Panc1 (cell line): ENCODE data around the gene UBE2O. TPM values are rescaled to one million over a fixed set of nuclear protein-coding genes. Genes with fewer than 3 reads are reported as not detected.

ENCODE experiments used
- ATAC-seq: fragments of 200-7000 bp; cut with Tn5 transposase; 2 replicates; pipeline ENCODE4 v1.9.1; 2020; ENCODE audit warnings: mild to moderate bottlenecking, moderate library complexity
- BruUV-seq: library from RNA; stranded (reverse); fragments of 400-500 nt; replicated peaks from 2 replicates; lab custom pipeline; 2021; lab: Mats Ljungman, UMichigan
- CTCF ChIA-PET: fragments of 300-600 bp; sonication (Branson Sonifier 250); formaldehyde crosslinking; loops from one replicate; lab custom pipeline; 2022; ENCODE audit warnings: antibody characterized with exemption; lab: Charles Lee
- POLR2A ChIA-PET: fragments of 300-600 bp; sonication (Branson Sonifier 250); formaldehyde crosslinking; loops from one replicate; lab custom pipeline; 2022; ENCODE audit warnings: antibody characterized with exemption; lab: Charles Lee
- DNase-seq: peaks from one replicate; pipeline ENCODE4 v3.0.0-alpha.2; 2010; ENCODE audit warnings: low read depth, low spot score
- H3K27ac ChIP-seq: 2 replicates; pipeline ENCODE4 v1.5.1; 2011; ENCODE audit warnings: mild to moderate bottlenecking, low read length, inconsistent platforms
- H3K27me3 ChIP-seq: fragments of 200-500 bp; sonication (Bioruptor generic); 2 replicates; pipeline ENCODE4 v1.6.0; 2014; ENCODE audit warnings: low read length, inconsistent platforms; ENCODE audit not compliant: control insufficient read depth, insufficient read depth
- H3K36me3 ChIP-seq: fragments of 200-500 bp; sonication (Bioruptor generic); 2 replicates; pipeline ENCODE4 v1.5.1; 2014; ENCODE audit warnings: inconsistent platforms, mild to moderate bottlenecking, low read length, moderate library complexity; ENCODE audit not compliant: control insufficient read depth, insufficient read depth
- H3K4me1 ChIP-seq: 2 replicates; pipeline ENCODE4 v1.5.1; 2011; ENCODE audit warnings: inconsistent platforms, mild to moderate bottlenecking, low read length, moderate library complexity; ENCODE audit not compliant: control insufficient read depth, insufficient read depth
- H3K4me3 ChIP-seq, 2 experiments: 2 replicates each; pipeline ENCODE4 v1.5.1; 2011 to 2012; ENCODE audit warnings: low read depth in 2 of 2, low read length in 2 of 2, mild to moderate bottlenecking in 2 of 2, inconsistent platforms in 1 of 2, moderate library complexity in 1 of 2
- H3K9me3 ChIP-seq: fragments of 200-500 bp; sonication (Bioruptor generic); 2 replicates; pipeline ENCODE4 v1.5.1; 2014; ENCODE audit warnings: low read depth, mild to moderate bottlenecking, inconsistent platforms, low read length, moderate library complexity; ENCODE audit not compliant: control insufficient read depth, insufficient read depth
- CTCF ChIP-seq: fragments of 450-650 bp; IDR thresholded peaks from 2 replicates; pipeline ENCODE4 v1.5.1; 2017; ENCODE audit warnings: mild to moderate bottlenecking
- POLR2AphosphoS5 ChIP-seq: IDR thresholded peaks from 2 replicates; pipeline ENCODE4 v1.6.1; 2012; ENCODE audit warnings: mild to moderate bottlenecking, low read depth, low read length, moderate library complexity
- REST ChIP-seq, 2 experiments: IDR thresholded peaks; 2 replicates each; pipeline ENCODE4 v1.6.1; 2011 to 2012; ENCODE audit warnings: low read depth in 2 of 2, control low read depth in 1 of 2, low read length in 1 of 2, mild to moderate bottlenecking in 1 of 2, moderate library complexity in 1 of 2; ENCODE audit not compliant: insufficient read depth in 1 of 2
- SIN3A ChIP-seq: IDR thresholded peaks from 2 replicates; pipeline ENCODE4 v1.6.1; 2012; ENCODE audit warnings: low read depth, mild to moderate bottlenecking, low read length, moderate library complexity, borderline replicate concordance; ENCODE audit not compliant: insufficient read depth
- TCF7L2 ChIP-seq: IDR thresholded peaks from 2 replicates; pipeline ENCODE4 v1.6.1; 2011; ENCODE audit warnings: mild to moderate bottlenecking, low read depth, low read length, inconsistent platforms
- in situ Hi-C: cut with HindIII; loops from 2 replicates; pipeline ENCODE4 v1.10.0; 2016; ENCODE audit warnings: low sequenced_read_pairs, low pct_unique_long_range_greater_than_20kb
- intact Hi-C: fragments of 100-400 bp; cut with micrococcal nuclease; formaldehyde crosslinking; loops from one replicate; pipeline ENCODE4 v1.10.0; 2022; ENCODE audit not compliant: unreplicated experiment
- total RNA-seq: library from RNA; stranded (reverse); gene quantifications from one replicate; pipeline ENCODE4 v1.2.1, GENCODE V29; 2021; ENCODE audit not compliant: unreplicated experiment

UBE2O gene
- total RNA-seq, 1 experiment from 2014 or later = 47.5 TPM

DNA sequence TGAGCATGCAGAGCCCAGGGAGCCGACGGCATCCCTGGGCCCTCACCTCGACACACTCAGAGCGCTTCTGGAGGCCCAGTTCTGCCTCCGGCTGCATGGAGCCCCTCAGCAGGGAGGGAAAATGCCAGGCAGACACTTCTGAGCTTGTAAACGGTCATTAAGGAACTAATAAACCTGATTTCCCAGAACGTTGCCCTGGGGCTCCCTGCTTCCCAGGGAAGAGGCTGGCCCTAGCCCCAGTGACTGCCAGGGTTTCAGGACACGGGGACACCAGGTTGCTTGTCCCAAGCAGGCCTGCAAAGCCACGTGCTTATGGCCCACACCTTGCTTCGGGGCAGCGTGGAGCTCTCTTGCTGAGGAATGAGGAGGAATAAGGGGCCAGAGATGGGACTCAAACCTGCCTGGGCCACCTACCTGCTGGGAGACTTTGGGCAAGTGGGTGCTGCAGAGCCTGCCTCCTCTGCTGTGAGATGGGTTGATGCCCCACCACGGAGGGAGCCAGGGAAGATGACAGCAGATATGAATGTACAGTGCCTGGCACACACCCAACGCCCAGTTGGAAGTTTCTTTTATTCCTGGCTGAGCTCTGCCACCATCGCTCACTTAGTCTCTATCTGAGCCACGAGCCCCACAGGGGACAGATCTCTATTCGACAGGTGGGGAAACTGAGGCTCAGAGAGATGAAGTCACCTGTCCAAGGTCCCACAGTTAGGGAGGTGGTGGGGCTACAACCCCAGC, 42.9 kb upstream of the UBE2O start:
- BruUV-seq = no TSS peak

More for the DNA sequence above, 42.9 kb upstream of the UBE2O start:
- Histone ChIP-seq H3K36me3 (peaks cover 6% of the 10 kb centered on the region; the same call in 1 of the 2 replicates), H3K27me3 (no peaks in the 10 kb centered on the region), H3K4me3 (no peak overlapping the region), H3K4me1 (peaks cover 69% of the 10 kb centered on the region), H3K9me3 (no peaks in the 10 kb centered on the region), H3K27ac (no peak overlapping the region)
- intact Hi-C loops = no loop called here
- ATAC-seq = no peak
- DNase-seq = no peak
- ChIA-PET POLR2A (interaction anchor here (0.6 kb wide), 1 partner anchor 87 kb away, joined by 3 read pairs; no protein-coding TSS in a partner anchor), CTCF (interaction anchor here (0.6 kb wide), 1 partner anchor 28 kb away, joined by 9 read pairs; no protein-coding TSS in a partner anchor)
- in situ Hi-C loops = no loop called here
- TF ChIP-seq REST (IDR thresholded peaks at IDR 0.05; ENCODE audit: insufficient read depth in 1 of 2, low read depth in 2 of 2, low read length in 1 of 2) (no peak), POLR2AphosphoS5 (no peak), TCF7L2 (no peak), CTCF (no peak), SIN3A (no peak)
